ENCODE measurements around the gene FAM131A.

DNA sequence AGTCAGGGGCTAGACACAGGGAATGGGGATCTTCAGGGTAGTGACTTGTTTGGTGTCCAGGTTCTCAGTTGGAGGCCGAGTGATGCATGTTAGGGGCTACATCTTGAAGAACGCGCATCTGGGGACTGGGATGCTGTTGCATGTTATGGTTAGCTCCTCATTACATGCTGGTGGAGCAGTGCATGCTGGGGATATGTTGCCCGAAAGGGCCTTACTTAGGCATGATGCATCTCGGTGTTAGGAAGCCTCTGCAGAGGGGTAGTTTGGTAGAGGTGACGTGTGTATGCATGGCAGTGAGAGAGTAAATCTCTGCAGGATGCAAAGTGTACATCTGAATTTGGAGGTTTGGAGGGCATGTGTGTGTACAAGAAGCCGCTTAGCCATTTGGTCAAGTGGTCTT, 20.6 kb upstream of the FAM131A start:
- TF ChIP-seq, protein P1, sequence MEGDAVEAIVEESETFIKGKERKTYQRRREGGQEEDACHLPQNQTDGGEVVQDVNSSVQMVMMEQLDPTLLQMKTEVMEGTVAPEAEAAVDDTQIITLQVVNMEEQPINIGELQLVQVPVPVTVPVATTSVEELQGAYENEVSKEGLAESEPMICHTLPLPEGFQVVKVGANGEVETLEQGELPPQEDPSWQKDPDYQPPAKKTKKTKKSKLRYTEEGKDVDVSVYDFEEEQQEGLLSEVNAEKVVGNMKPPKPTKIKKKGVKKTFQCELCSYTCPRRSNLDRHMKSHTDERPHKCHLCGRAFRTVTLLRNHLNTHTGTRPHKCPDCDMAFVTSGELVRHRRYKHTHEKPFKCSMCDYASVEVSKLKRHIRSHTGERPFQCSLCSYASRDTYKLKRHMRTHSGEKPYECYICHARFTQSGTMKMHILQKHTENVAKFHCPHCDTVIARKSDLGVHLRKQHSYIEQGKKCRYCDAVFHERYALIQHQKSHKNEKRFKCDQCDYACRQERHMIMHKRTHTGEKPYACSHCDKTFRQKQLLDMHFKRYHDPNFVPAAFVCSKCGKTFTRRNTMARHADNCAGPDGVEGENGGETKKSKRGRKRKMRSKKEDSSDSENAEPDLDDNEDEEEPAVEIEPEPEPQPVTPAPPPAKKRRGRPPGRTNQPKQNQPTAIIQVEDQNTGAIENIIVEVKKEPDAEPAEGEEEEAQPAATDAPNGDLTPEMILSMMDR (IDR thresholded peaks at IDR 0.05): no peak
- no peak for TF ChIP-seq POLR2A (IDR thresholded peaks at IDR 0.05)
- TF ChIP-seq POLR2AphosphoS5 (IDR thresholded peaks at IDR 0.05; ENCODE audit: insufficient read depth in 1 of 2, low read depth in 1 of 2): no peak
